B cell (primary cell): Measurements from ENCODE around the gene DENND1A.

ENCODE experiments used
- EZH2 ChIP-seq: IDR thresholded peaks from 2 replicates; pipeline ENCODE4 v1.6.1; 2012; ENCODE audit warnings: borderline replicate concordance, low read depth, mild to moderate bottlenecking, moderate library complexity, low read length; ENCODE audit not compliant: insufficient read depth, poor library complexity, severe bottlenecking
- TF ChIP-seq, protein P1 (sequence below): fragments of 200-600 bp; IDR thresholded peaks from one replicate; pipeline ENCODE4 v1.8.0; 2022; ENCODE audit warnings: antibody characterized with exemption, mild to moderate bottlenecking

- TF ChIP-seq, protein P1, sequence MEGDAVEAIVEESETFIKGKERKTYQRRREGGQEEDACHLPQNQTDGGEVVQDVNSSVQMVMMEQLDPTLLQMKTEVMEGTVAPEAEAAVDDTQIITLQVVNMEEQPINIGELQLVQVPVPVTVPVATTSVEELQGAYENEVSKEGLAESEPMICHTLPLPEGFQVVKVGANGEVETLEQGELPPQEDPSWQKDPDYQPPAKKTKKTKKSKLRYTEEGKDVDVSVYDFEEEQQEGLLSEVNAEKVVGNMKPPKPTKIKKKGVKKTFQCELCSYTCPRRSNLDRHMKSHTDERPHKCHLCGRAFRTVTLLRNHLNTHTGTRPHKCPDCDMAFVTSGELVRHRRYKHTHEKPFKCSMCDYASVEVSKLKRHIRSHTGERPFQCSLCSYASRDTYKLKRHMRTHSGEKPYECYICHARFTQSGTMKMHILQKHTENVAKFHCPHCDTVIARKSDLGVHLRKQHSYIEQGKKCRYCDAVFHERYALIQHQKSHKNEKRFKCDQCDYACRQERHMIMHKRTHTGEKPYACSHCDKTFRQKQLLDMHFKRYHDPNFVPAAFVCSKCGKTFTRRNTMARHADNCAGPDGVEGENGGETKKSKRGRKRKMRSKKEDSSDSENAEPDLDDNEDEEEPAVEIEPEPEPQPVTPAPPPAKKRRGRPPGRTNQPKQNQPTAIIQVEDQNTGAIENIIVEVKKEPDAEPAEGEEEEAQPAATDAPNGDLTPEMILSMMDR, result no peak
- no peak for TF ChIP-seq EZH2
Observed at GRCh38 chr9:123416176-123416575, 513.8 kb downstream of the DENND1A start.
